HG02763 (cell line): ENCODE data around the gene KLHDC7A.

Experiments
- ATAC-seq: cut with Tn5 transposase; IDR thresholded peaks from one replicate; pipeline ENCODE4 v1.9.1; 2021; ENCODE audit warnings: mild to moderate bottlenecking, moderate library complexity; ENCODE audit not compliant: unreplicated experiment

The KLHDC7A gene

GRCh38 chr1:18504609-18505008, 23.9 kb downstream of the KLHDC7A start:
- no peak for ATAC-seq

GRCh38 chr1:18505666-18506065, 24.9 kb downstream of the KLHDC7A start:
- ATAC-seq = no peak

- no peak for ATAC-seq
Observed at GRCh38 chr1:18508084-18508483, 27.4 kb downstream of the KLHDC7A start.

GRCh38 chr1:18511149-18511873, 30.6 kb downstream of the KLHDC7A start:
- no peak for ATAC-seq

- ATAC-seq = no peak
Observed at GRCh38 chr1:18511874-18512150, 31.1 kb downstream of the KLHDC7A start.

GRCh38 chr1:18512883-18513282, 32.2 kb downstream of the KLHDC7A start:
- ATAC-seq = no peak

- no peak for ATAC-seq
Observed at GRCh38 chr1:18513995-18514394, 33.3 kb downstream of the KLHDC7A start.

GRCh38 chr1:18515120-18515667, 34.5 kb downstream of the KLHDC7A start:
- ATAC-seq = no peak

GRCh38 chr1:18516473-18516872, 35.7 kb downstream of the KLHDC7A start:
- ATAC-seq = no peak

- no peak for ATAC-seq
Observed at GRCh38 chr1:18526436-18527275, 45.9 kb downstream of the KLHDC7A start.

GRCh38 chr1:18527514-18527913, 46.8 kb downstream of the KLHDC7A start:
- ATAC-seq = no peak

- ATAC-seq = no peak
Observed at GRCh38 chr1:18527921-18528320, 47.2 kb downstream of the KLHDC7A start.

GRCh38 chr1:18528616-18529015, 47.9 kb downstream of the KLHDC7A start:
- no peak for ATAC-seq

- no peak for ATAC-seq
Observed at GRCh38 chr1:18529714-18530113, 49.0 kb downstream of the KLHDC7A start.

GRCh38 chr1:18530587-18531502, 50.1 kb downstream of the KLHDC7A start:
- no peak for ATAC-seq

- ATAC-seq = no peak
Observed at GRCh38 chr1:18531503-18531845, 50.7 kb downstream of the KLHDC7A start.

GRCh38 chr1:18532390-18533170, 51.9 kb downstream of the KLHDC7A start:
- ATAC-seq = no peak

GRCh38 chr1:18533259-18533658, 52.5 kb downstream of the KLHDC7A start:
- ATAC-seq = no peak

- ATAC-seq = no peak
Observed at GRCh38 chr1:18534810-18535205, 54.1 kb downstream of the KLHDC7A start.
